Lower lobe of right lung (tissue), 2 donors: Measurements from ENCODE around the gene PACS2. TPM values are rescaled to one million over a fixed set of nuclear protein-coding genes. Genes with fewer than 3 reads are reported as not detected.

Experiments
- ATAC-seq, 2 donors: fragments of 200-7000 bp; cut with Tn5 transposase; one replicate each; pipeline ENCODE4 v1.9.1; 2020 to 2022; ENCODE audit warnings: mild to moderate bottlenecking in 2 of 2, moderate library complexity in 2 of 2
- DNase-seq: peaks from one replicate; pipeline ENCODE4 v3.0.0-alpha.2; 2020
- H3K27ac ChIP-seq: fragments of 200-600 bp; one replicate; pipeline ENCODE4 v1.8.0; 2022
- H3K27me3 ChIP-seq: fragments of 200-600 bp; one replicate; pipeline ENCODE4 v1.8.0; 2022; ENCODE audit warnings: low read depth
- H3K36me3 ChIP-seq: fragments of 200-600 bp; one replicate; pipeline ENCODE4 v1.8.0; 2022; ENCODE audit warnings: mild to moderate bottlenecking
- H3K4me1 ChIP-seq: fragments of 200-600 bp; one replicate; pipeline ENCODE4 v1.8.0; 2022
- H3K4me3 ChIP-seq: fragments of 200-600 bp; one replicate; pipeline ENCODE4 v1.8.0; 2022; ENCODE audit warnings: mild to moderate bottlenecking
- H3K9me3 ChIP-seq: fragments of 200-600 bp; one replicate; pipeline ENCODE4 v1.8.0; 2022
- intact Hi-C: fragments of 100-400 bp; cut with DNase I; formaldehyde crosslinking; loops from one replicate; pipeline ENCODE4 v1.11.0; 2022
- total RNA-seq: library from RNA; stranded (reverse); fragmentation: NEBNext Ultra II Directional; extraction: Animal tissue kit (Norgen Biotek cat#: 25700); gene quantifications from one replicate; pipeline ENCODE4 v1.2.1, GENCODE V29; 2021
- TF ChIP-seq, protein P1 (sequence below): fragments of 200-600 bp; IDR thresholded peaks from one replicate; pipeline ENCODE4 v1.8.0; 2022; ENCODE audit warnings: antibody characterized with exemption, mild to moderate bottlenecking
- donor health status: DM: no; HTN: yes; CAD: no; lungs with severe emphysema.

The PACS2 gene
- total RNA-seq, 1 donor from 2014 or later = 79.7 TPM

DNA sequence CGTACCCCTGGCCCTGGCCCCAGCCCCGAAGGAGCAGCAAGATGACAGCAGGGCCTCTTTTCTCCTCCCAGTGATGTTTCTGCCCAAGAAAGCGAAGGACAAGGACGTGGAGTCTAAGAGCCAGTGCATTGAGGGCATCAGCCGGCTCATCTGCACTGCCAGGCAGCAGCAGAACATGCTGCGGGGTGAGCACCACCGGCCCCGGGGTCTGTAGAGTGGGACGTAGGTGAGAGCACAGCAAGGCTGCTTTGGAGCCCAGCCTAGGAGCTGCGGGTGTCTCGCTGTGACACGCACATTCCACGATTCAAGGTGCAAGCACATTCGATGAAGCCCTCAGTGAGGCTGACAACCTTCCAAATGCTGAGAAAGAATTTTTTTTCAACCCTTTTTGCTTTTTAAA is 78.6 kb downstream of the PACS2 start:
- intact Hi-C loops = no loop called here
- no peak overlapping the region for H3K27ac ChIP-seq
- H3K9me3 ChIP-seq = no peaks in the 10 kb centered on the region
- H3K4me3 ChIP-seq = no peak overlapping the region
- H3K27me3 ChIP-seq = no peaks in the 10 kb centered on the region
- TF ChIP-seq, protein P1, sequence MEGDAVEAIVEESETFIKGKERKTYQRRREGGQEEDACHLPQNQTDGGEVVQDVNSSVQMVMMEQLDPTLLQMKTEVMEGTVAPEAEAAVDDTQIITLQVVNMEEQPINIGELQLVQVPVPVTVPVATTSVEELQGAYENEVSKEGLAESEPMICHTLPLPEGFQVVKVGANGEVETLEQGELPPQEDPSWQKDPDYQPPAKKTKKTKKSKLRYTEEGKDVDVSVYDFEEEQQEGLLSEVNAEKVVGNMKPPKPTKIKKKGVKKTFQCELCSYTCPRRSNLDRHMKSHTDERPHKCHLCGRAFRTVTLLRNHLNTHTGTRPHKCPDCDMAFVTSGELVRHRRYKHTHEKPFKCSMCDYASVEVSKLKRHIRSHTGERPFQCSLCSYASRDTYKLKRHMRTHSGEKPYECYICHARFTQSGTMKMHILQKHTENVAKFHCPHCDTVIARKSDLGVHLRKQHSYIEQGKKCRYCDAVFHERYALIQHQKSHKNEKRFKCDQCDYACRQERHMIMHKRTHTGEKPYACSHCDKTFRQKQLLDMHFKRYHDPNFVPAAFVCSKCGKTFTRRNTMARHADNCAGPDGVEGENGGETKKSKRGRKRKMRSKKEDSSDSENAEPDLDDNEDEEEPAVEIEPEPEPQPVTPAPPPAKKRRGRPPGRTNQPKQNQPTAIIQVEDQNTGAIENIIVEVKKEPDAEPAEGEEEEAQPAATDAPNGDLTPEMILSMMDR = no peak
- peaks cover 33% of the 10 kb centered on the region for H3K4me1 ChIP-seq
- peaks cover 14% of the 10 kb centered on the region for H3K36me3 ChIP-seq
- DNase-seq = no peak
- ATAC-seq = no peak

GRCh38 chr14:105394714-105395537 is 80.4 kb downstream of the PACS2 start:
- Histone ChIP-seq H3K27me3 (no peaks in the 10 kb centered on the region), H3K27ac (no peak overlapping the region)

GRCh38 chr14:105395538-105395854 is 80.9 kb downstream of the PACS2 start:
- Histone ChIP-seq H3K27ac (no peak overlapping the region), H3K36me3 (peaks cover 12% of the 10 kb centered on the region), H3K27me3 (no peaks in the 10 kb centered on the region), H3K4me3 (no peak overlapping the region), H3K4me1 (peaks cover 29% of the 10 kb centered on the region), H3K9me3 (no peaks in the 10 kb centered on the region)
- TF ChIP-seq, protein P1 = no peak
- intact Hi-C loops = no loop called here
- DNase-seq = no peak
- ATAC-seq = no peak

More at GRCh38 chr14:105394714-105395537, 80.4 kb downstream of the PACS2 start:
- peaks cover 32% of the 10 kb centered on the region for H3K4me1 ChIP-seq
- no peaks in the 10 kb centered on the region for H3K9me3 ChIP-seq
- H3K36me3 ChIP-seq = peaks cover 12% of the 10 kb centered on the region
- TF ChIP-seq, protein P1 = no peak
- ATAC-seq (no peak), DNase-seq (peak; percentile 37)
- intact Hi-C loops = no loop called here
- H3K4me3 ChIP-seq = no peak overlapping the region

DNA sequence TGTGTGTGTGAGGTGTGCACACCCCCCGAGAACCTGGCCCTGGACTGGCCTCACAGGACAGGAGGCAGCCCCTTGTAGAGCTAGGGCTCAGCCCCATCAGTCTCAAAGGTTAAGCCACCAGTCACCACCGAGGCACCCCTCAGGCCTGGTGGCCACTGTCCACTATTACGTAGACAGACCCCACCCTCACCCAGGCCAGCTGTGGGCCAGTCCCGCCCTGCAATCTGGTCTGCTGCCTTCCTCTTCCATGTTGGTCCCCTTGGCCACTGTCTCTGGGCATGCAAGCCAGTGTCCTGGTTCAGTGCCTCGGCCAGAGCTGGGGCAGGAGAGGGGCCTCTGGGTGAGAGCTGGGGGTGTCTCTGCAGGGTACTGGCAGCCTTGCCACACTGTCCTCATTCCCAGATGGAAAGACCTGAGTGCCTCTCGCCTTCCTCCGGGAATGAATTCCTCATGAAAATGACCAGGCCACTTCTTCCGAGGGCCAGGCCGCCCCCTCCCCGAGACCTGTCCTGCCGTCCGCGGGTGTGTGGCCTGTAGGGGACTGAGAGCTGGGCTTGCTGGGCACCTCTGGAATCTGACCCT is 82.9 kb downstream of the PACS2 start:
- H3K9me3 ChIP-seq = no peaks in the 10 kb centered on the region
- peaks cover 12% of the 10 kb centered on the region for H3K36me3 ChIP-seq
- DNase-seq (no peak), ATAC-seq (no peak)
- H3K27me3 ChIP-seq = no peaks in the 10 kb centered on the region
- peak overlapping the region; percentile 90 for H3K4me3 ChIP-seq
- intact Hi-C loops = no loop called here
- peaks cover 25% of the 10 kb centered on the region for H3K4me1 ChIP-seq
- H3K27ac ChIP-seq = peak overlapping the region; percentile 97
- TF ChIP-seq, protein P1 = no peak

GRCh38 chr14:105398044-105398725 is 83.6 kb downstream of the PACS2 start, which contains the start of gene TEX22:
TEX22 (plus strand) TSS chr14:105398538; CDS start chr14:105399341, 803 bp downstream.
- Histone ChIP-seq H3K36me3 (peaks cover 9% of the 10 kb centered on the region), H3K9me3 (no peaks in the 10 kb centered on the region), H3K4me3 (peak within 1 kb of the TSS; percentile 90), H3K4me1 (peaks cover 25% of the 10 kb centered on the region), H3K27ac (peak within 1 kb of the TSS; percentile 97), H3K27me3 (no peaks in the 10 kb centered on the region)
- intact Hi-C loops = no loop called here
- DNase-seq = peak; percentile 94
- TF ChIP-seq, protein P1 = peak; percentile 35
- ATAC-seq = peak; percentile 95 to 97
